SK-N-MC (cell line): ENCODE results near the gene PIGR.

Experiments
- FOXP2 ChIP-seq: optimal IDR thresholded peaks from 2 replicates; pipeline ENCODE3; 2011; ENCODE audit warnings: mild to moderate bottlenecking, moderate library complexity; ENCODE audit not compliant: insufficient read depth; ENCODE audit errors: extremely low read length, control extremely low read depth
- POLR2AphosphoS5 ChIP-seq: IDR thresholded peaks from 2 replicates; pipeline ENCODE4 v1.6.1; 2012; ENCODE audit warnings: mild to moderate bottlenecking, low read depth, low read length, borderline replicate concordance

- TF ChIP-seq POLR2AphosphoS5 (no peak), FOXP2 (no peak)
These were observed 16.9 kb upstream of the PIGR start for GRCh38 chr1:206963119-206963712.
